Hepatocyte (in vitro differentiated cells): ENCODE results near the gene CD82. TPM values are rescaled to one million over a fixed set of nuclear protein-coding genes. Genes with fewer than 3 reads are reported as not detected.

ENCODE experiments used
- DNase-seq: peaks from one replicate; pipeline ENCODE4 v3.0.0-alpha.2; 2016; ENCODE audit warnings: low spot score
- H2AFZ ChIP-seq: fragments of 200-600 bp; sonication (generic); 2 replicates; pipeline ENCODE4 v1.6.0; 2016; ENCODE audit warnings: antibody characterized with exemption, mild to moderate bottlenecking
- H3K27ac ChIP-seq: fragments of 200-600 bp; sonication (generic); 2 replicates; pipeline ENCODE4 v1.5.1; 2016; ENCODE audit warnings: mild to moderate bottlenecking
- H3K27me3 ChIP-seq: fragments of 200-600 bp; sonication (generic); 2 replicates; pipeline ENCODE4 v1.6.1; 2016
- H3K36me3 ChIP-seq: fragments of 200-600 bp; sonication (generic); replicated peaks from 2 replicates; pipeline ENCODE4 v1.5.1; 2016; ENCODE audit warnings: low read depth; ENCODE audit not compliant: insufficient read depth
- H3K4me1 ChIP-seq: fragments of 200-600 bp; sonication (generic); 2 replicates; pipeline ENCODE4 v1.5.1; 2016; ENCODE audit warnings: mild to moderate bottlenecking, moderate library complexity; ENCODE audit not compliant: insufficient read depth
- H3K4me2 ChIP-seq: fragments of 200-600 bp; sonication (generic); 2 replicates; pipeline ENCODE4 v1.6.0; 2016
- H3K4me3 ChIP-seq: fragments of 200-600 bp; sonication (generic); 2 replicates; pipeline ENCODE4 v1.5.1; 2016; ENCODE audit warnings: mild to moderate bottlenecking
- H3K79me2 ChIP-seq: fragments of 200-600 bp; sonication (generic); 2 replicates; pipeline ENCODE4 v1.6.0; 2017; ENCODE audit warnings: mild to moderate bottlenecking
- H3K9me2 ChIP-seq: fragments of 200-600 bp; sonication (generic); replicated peaks from 2 replicates; pipeline ENCODE4 v1.6.0; 2017; ENCODE audit warnings: mild to moderate bottlenecking; ENCODE audit not compliant: insufficient read depth
- H3K9me3 ChIP-seq: fragments of 200-600 bp; sonication (generic); 2 replicates; pipeline ENCODE4 v1.5.1; 2016; ENCODE audit warnings: low read depth, mild to moderate bottlenecking
- H4K20me1 ChIP-seq: fragments of 200-600 bp; sonication (generic); 2 replicates; pipeline ENCODE4 v1.6.0; 2016; ENCODE audit warnings: mild to moderate bottlenecking; ENCODE audit not compliant: insufficient read depth, poor library complexity, severe bottlenecking
- CTCF ChIP-seq: fragments of 200-600 bp; sonication (generic); IDR thresholded peaks from 2 replicates; pipeline ENCODE4 v1.5.1; 2016; ENCODE audit warnings: antibody characterized with exemption, mild to moderate bottlenecking; ENCODE audit not compliant: poor library complexity
- EZH2 ChIP-seq: fragments of 200-600 bp; sonication (generic); IDR thresholded peaks from 2 replicates; pipeline ENCODE4 v1.6.1; 2016; ENCODE audit warnings: antibody characterized with exemption, mild to moderate bottlenecking, borderline replicate concordance
- EZH2phosphoT487 ChIP-seq: fragments of 200-600 bp; sonication (generic); IDR thresholded peaks from one replicate; pipeline ENCODE4 v1.6.1; 2018; ENCODE audit warnings: antibody characterized with exemption, mild to moderate bottlenecking, low read depth, moderate library complexity; ENCODE audit not compliant: unreplicated experiment, severe bottlenecking
- WGBS: methylation state at CpG from one replicate; pipeline ENCODE4 v1.1.6; 2016; ENCODE audit warnings: low lambda C conversion rate; ENCODE audit errors: missing lambda C conversion rate; 5-methylcytosine and 5-hydroxymethylcytosine counted together
- polyA plus RNA-seq: library from polyadenylated mRNA; unstranded; fragments of >200 nt; fragmentation: Nextera tagmentation; extraction: Ambion mirVana; gene quantifications from 2 replicates; pipeline ENCODE4 v1.2.1, GENCODE V29; 2016
- total RNA-seq: library from RNA; depleted of rRNA; stranded (reverse); fragments of >200 nt; gene quantifications from 2 replicates; pipeline ENCODE4 v1.2.3, GENCODE V29; 2014

Gene CD82
- total and polyA plus RNA-seq, 2 experiments from 2014 or later: 38.7 to 157 TPM

GRCh38 chr11:44574610-44575287 lies 9.3 kb downstream of the CD82 start:
- Histone ChIP-seq H3K79me2 (no peaks in the 10 kb centered on the region), H3K9me2 (no peaks in the 10 kb centered on the region), H4K20me1 (no peaks in the 10 kb centered on the region), H3K4me1 (peaks cover 13% of the 10 kb centered on the region), H3K27me3 (no peaks in the 10 kb centered on the region), H3K4me3 (no peak overlapping the region), H3K27ac (peak overlapping the region; percentile 72), H3K9me3 (no peaks in the 10 kb centered on the region), H3K4me2 (no peak overlapping the region), H2AFZ (no peak overlapping the region), H3K36me3 (no peaks in the 10 kb centered on the region)
- 83% methylated on average over 5 of the region's 5 CpGs for WGBS
- TF ChIP-seq CTCF (no peak), EZH2 (no peak)
- DNase-seq: no peak

- no peak for TF ChIP-seq EZH2
- Histone ChIP-seq H3K27me3 (no peaks in the 10 kb centered on the region), H2AFZ (no peak overlapping the region), H3K27ac (peak overlapping the region; percentile 72), H3K9me2 (no peaks in the 10 kb centered on the region), H3K9me3 (no peaks in the 10 kb centered on the region), H3K4me2 (no peak overlapping the region), H3K36me3 (no peaks in the 10 kb centered on the region), H3K4me3 (no peak overlapping the region), H4K20me1 (no peaks in the 10 kb centered on the region), H3K4me1 (peaks cover 13% of the 10 kb centered on the region), H3K79me2 (no peaks in the 10 kb centered on the region)
- no peak for DNase-seq
- whole genome bisulfite sequencing: 100% methylated on average over 2 of the region's 2 CpGs
Measured at GRCh38 chr11:44575288-44575672, 9.8 kb downstream of the CD82 start.

GRCh38 chr11:44575962-44576361 lies 10.5 kb downstream of the CD82 start:
- peaks cover 13% of the 10 kb centered on the region for H3K4me1 ChIP-seq
- no peaks in the 10 kb centered on the region for H3K79me2 ChIP-seq
- H3K4me3 ChIP-seq: no peak overlapping the region
- H2AFZ ChIP-seq: no peak overlapping the region
- H3K9me2 ChIP-seq: no peaks in the 10 kb centered on the region
- H3K27me3 ChIP-seq: no peaks in the 10 kb centered on the region
- H3K36me3 ChIP-seq: no peaks in the 10 kb centered on the region
- DNase-seq: no peak
- H4K20me1 ChIP-seq: no peaks in the 10 kb centered on the region
- TF ChIP-seq CTCF (no peak), EZH2phosphoT487 (no peak), EZH2 (no peak)
- H3K27ac ChIP-seq: no peak overlapping the region
- no peaks in the 10 kb centered on the region for H3K9me3 ChIP-seq
- WGBS: 80% methylated on average over 5 of the region's 5 CpGs
- H3K4me2 ChIP-seq: no peak overlapping the region

- Histone ChIP-seq H3K79me2 (no peaks in the 10 kb centered on the region), H3K9me3 (no peaks in the 10 kb centered on the region), H3K4me3 (no peak overlapping the region), H3K27me3 (no peaks in the 10 kb centered on the region), H3K27ac (no peak overlapping the region), H3K36me3 (no peaks in the 10 kb centered on the region), H4K20me1 (no peaks in the 10 kb centered on the region), H3K4me1 (peaks cover 13% of the 10 kb centered on the region), H3K4me2 (no peak overlapping the region), H3K9me2 (no peaks in the 10 kb centered on the region), H2AFZ (no peak overlapping the region)
- DNase-seq: no peak
- 93% methylated on average over 4 of the region's 4 CpGs for WGBS
- no peak for TF ChIP-seq EZH2
- TF ChIP-seq EZH2phosphoT487: no peak
- no peak for TF ChIP-seq CTCF
Measured at GRCh38 chr11:44576656-44577055, 11.2 kb downstream of the CD82 start.
